ENCODE data around the gene NUMA1. TPM values are rescaled to one million over a fixed set of nuclear protein-coding genes. Genes with fewer than 3 reads are reported as not detected.

The NUMA1 gene, protein sequence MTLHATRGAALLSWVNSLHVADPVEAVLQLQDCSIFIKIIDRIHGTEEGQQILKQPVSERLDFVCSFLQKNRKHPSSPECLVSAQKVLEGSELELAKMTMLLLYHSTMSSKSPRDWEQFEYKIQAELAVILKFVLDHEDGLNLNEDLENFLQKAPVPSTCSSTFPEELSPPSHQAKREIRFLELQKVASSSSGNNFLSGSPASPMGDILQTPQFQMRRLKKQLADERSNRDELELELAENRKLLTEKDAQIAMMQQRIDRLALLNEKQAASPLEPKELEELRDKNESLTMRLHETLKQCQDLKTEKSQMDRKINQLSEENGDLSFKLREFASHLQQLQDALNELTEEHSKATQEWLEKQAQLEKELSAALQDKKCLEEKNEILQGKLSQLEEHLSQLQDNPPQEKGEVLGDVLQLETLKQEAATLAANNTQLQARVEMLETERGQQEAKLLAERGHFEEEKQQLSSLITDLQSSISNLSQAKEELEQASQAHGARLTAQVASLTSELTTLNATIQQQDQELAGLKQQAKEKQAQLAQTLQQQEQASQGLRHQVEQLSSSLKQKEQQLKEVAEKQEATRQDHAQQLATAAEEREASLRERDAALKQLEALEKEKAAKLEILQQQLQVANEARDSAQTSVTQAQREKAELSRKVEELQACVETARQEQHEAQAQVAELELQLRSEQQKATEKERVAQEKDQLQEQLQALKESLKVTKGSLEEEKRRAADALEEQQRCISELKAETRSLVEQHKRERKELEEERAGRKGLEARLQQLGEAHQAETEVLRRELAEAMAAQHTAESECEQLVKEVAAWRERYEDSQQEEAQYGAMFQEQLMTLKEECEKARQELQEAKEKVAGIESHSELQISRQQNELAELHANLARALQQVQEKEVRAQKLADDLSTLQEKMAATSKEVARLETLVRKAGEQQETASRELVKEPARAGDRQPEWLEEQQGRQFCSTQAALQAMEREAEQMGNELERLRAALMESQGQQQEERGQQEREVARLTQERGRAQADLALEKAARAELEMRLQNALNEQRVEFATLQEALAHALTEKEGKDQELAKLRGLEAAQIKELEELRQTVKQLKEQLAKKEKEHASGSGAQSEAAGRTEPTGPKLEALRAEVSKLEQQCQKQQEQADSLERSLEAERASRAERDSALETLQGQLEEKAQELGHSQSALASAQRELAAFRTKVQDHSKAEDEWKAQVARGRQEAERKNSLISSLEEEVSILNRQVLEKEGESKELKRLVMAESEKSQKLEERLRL (N-terminal part only)
- total RNA-seq (2014; rRNA removed; shearing (Covaris generic)) = 159 and 160 TPM in 2 replicates
- total RNA-seq (2022) = 148 and 172 TPM in 2 replicates
- Bru-seq, nascent RNA = percentile 79 among the genes with signal in this experiment
- percentile 87 among the genes with signal in this experiment for BruChase-seq, experiment 1, labeled RNA remaining after a 6-hour chase
- percentile 80 among the genes with signal in this experiment for BruChase-seq, experiment 2, labeled RNA remaining after a 2-hour chase
- long read RNA-seq, full-length matches to known transcripts = 21 of 191 reads
- long read RNA-seq, partial matches to known transcripts = 61 of 191 reads
- long read RNA-seq, other reads (novel, unspliced or antisense) = 109 of 191 reads

DNA sequence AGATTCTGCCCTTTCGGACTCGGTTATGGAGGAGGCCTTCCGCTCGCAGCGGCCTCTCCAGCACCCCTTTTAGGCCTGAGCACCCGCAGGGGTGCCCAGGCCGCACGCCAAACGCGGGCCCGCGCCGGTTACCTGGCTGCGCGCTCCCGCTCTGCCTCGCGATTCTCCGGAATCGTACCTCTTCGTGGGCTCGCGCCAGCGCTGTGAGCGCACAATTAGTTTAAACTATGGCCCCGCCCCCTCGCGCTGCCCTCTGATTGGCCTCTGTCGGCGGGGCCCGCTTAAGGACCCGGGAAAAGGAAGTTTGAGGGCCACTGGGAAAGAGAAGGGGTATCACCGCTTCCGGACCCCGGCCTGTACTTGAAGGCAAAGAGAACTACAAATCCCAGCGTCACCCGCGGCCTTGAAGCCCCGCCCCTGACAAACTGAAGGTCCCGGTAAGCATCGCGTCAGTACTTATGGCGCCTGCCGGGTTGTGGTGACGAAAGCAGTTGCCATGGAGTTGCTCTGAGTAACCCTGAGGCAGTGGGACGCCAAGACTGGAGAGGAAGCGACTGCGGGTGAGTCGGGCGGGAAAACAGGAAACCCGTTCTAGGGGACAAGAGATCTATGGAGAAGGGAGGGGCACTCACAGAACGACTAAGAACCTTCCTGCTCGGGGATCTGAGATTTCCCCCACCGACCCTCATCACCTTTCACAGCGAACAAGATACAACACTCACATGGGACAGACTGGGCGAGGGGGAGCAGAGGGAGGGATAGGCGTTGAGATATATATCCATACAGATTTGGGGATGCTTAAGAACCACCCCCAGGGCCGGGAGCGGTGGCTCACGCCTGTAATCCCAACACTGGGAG lies at the start of gene NUMA1, which contains the start of gene LRRC51:
Gene NUMA1, minus strand, starts transcription at position 217 of the 858 bp plus-strand sequence. CDS start 44,599 bp downstream, outside the sequence.
Gene LRRC51, plus strand, starts transcription at position 525 of the 858 bp plus-strand sequence. CDS start 8,234 bp downstream, outside the sequence.
- CTCF ChIA-PET (ENCODE audit: unreplicated experiment) = interaction anchor here (1.5 kb wide), 1 partner anchor 11 kb away, joined by 6 read pairs; no protein-coding TSS in a partner anchor
- H3K4me1 ChIP-seq (ENCODE audit: insufficient read depth, low read length, poor library complexity, severe bottlenecking) = peaks cover 40% of the 10 kb centered on the region
- no peaks in the 10 kb centered on the region for H3K9me2 ChIP-seq (ENCODE audit: insufficient read depth, low read length)
- peaks cover 45% of the 10 kb centered on the region for H3K79me2 ChIP-seq (ENCODE audit: insufficient read depth, low read depth, low read length)
- DNase-seq (ENCODE audit: low spot score) = peak; percentile 99
- H3K4me3 ChIP-seq (ENCODE audit: low read depth, low read length, poor library complexity, severe bottlenecking) = peak within 1 kb of the TSS; percentile 98
- peaks cover 4% of the 10 kb centered on the region; the same call in 1 of the 2 replicates for H4K20me1 ChIP-seq (ENCODE audit: insufficient read depth, low read length)
- peak within 1 kb of the TSS; percentile 79 for H2AFZ ChIP-seq (ENCODE audit: low read length)
- no peaks in the 10 kb centered on the region for H3K9me3 ChIP-seq (ENCODE audit: low read length)
- peak within 1 kb of the TSS; percentile 62 for H3K27ac ChIP-seq (ENCODE audit: low read depth, low read length, poor library complexity, severe bottlenecking)
- intact Hi-C loops (cut with micrococcal nuclease; ENCODE audit: unreplicated experiment) = loop anchor here (1.0 kb wide), 2 partner anchors 23 to 42 kb away; partner anchors contain the start of gene LAMTOR1
- peak within 1 kb of the TSS; percentile 79 for H3K4me2 ChIP-seq (ENCODE audit: low read length)
- H3K36me3 ChIP-seq (ENCODE audit: insufficient read depth, low read length) = peaks cover 16% of the 10 kb centered on the region
- POLR2A ChIA-PET = interaction anchor here (1.6 to 2.4 kb wide), 2 partner anchors 20 to 38 kb away, joined by 3 to 9 read pairs; no protein-coding TSS in a partner anchor
- no peak for TF ChIP-seq EZH2phosphoT487 (IDR thresholded peaks at IDR 0.05; ENCODE audit: borderline replicate concordance, low read depth, low read length)
- TF ChIP-seq, protein P1, sequence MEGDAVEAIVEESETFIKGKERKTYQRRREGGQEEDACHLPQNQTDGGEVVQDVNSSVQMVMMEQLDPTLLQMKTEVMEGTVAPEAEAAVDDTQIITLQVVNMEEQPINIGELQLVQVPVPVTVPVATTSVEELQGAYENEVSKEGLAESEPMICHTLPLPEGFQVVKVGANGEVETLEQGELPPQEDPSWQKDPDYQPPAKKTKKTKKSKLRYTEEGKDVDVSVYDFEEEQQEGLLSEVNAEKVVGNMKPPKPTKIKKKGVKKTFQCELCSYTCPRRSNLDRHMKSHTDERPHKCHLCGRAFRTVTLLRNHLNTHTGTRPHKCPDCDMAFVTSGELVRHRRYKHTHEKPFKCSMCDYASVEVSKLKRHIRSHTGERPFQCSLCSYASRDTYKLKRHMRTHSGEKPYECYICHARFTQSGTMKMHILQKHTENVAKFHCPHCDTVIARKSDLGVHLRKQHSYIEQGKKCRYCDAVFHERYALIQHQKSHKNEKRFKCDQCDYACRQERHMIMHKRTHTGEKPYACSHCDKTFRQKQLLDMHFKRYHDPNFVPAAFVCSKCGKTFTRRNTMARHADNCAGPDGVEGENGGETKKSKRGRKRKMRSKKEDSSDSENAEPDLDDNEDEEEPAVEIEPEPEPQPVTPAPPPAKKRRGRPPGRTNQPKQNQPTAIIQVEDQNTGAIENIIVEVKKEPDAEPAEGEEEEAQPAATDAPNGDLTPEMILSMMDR (conservative IDR thresholded peaks at IDR 0.05; ENCODE audit: low read length) = no peak
- no TSS peak for BruUV-seq (replicated peaks)

- Histone ChIP-seq H3K36me3 (ENCODE audit: insufficient read depth, low read length) (no peaks in the 10 kb centered on the region), H3K79me2 (ENCODE audit: insufficient read depth, low read depth, low read length) (no peaks in the 10 kb centered on the region), H3K9me2 (ENCODE audit: insufficient read depth, low read length) (no peaks in the 10 kb centered on the region), H2AFZ (ENCODE audit: low read length) (no peak overlapping the region), H3K27ac (ENCODE audit: low read depth, low read length, poor library complexity, severe bottlenecking) (no peak overlapping the region), H3K4me1 (ENCODE audit: insufficient read depth, low read length, poor library complexity, severe bottlenecking) (no peaks in the 10 kb centered on the region), H3K4me3 (ENCODE audit: low read depth, low read length, poor library complexity, severe bottlenecking) (no peak overlapping the region), H3K9me3 (ENCODE audit: low read length) (peaks cover 33% of the 10 kb centered on the region), H3K4me2 (ENCODE audit: low read length) (no peak overlapping the region), H4K20me1 (ENCODE audit: insufficient read depth, low read length) (no peaks in the 10 kb centered on the region)
- ChIA-PET POLR2A (no interaction called here), CTCF (ENCODE audit: unreplicated experiment) (no interaction called here)
- no peak for DNase-seq (ENCODE audit: low spot score)
- BruUV-seq (replicated peaks) = no TSS peak
- TF ChIP-seq, protein P1 (conservative IDR thresholded peaks at IDR 0.05; ENCODE audit: low read length) = no peak
- no peak for TF ChIP-seq EZH2phosphoT487 (IDR thresholded peaks at IDR 0.05; ENCODE audit: borderline replicate concordance, low read depth, low read length)
- intact Hi-C loops (cut with micrococcal nuclease; ENCODE audit: unreplicated experiment) = no loop called here
These were observed 49.0 kb upstream of the NUMA1 start for GRCh38 chr11:72129381-72129780.

Data from OCI-LY7 (cell line).